22Rv1 (cell line): ENCODE data around the gene IGSF3.
"Not testable (repeated sequence)": the region's sequence is repeated elsewhere in the genome, so short reads cannot be mapped to it uniquely, and the experiment has no call there.

Source experiments
- ZFX ChIP-seq: fragments of 450-650 bp; IDR thresholded peaks from 2 replicates; pipeline ENCODE4 v1.6.1; 2017; ENCODE audit warnings: antibody characterized with exemption, borderline replicate concordance
- TF ChIP-seq, protein P1 (sequence below): fragments of 450-650 bp; IDR thresholded peaks from 2 replicates; pipeline ENCODE4 v1.5.1; 2017; ENCODE audit warnings: mild to moderate bottlenecking

DNA sequence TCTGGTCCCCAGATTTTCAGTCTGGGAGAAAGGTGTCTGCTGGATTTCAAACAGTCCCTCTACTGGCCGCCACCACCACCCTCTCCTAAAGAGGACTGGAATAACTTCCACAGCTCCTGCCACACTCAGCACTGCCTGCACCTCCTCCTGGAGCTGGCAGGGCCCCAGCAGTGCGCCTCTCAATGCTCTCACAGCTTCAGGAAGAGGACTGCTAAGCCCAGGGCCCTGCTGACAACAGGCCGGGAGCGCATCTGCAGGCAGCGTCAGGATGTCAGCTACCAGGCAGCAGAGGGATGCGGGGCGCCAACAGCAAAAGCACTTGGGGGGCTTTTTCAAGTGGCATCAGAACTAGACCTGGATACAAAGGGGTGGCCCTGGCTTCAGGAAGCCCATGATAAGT, 40.2 kb downstream of the IGSF3 start:
- TF ChIP-seq, protein P1, sequence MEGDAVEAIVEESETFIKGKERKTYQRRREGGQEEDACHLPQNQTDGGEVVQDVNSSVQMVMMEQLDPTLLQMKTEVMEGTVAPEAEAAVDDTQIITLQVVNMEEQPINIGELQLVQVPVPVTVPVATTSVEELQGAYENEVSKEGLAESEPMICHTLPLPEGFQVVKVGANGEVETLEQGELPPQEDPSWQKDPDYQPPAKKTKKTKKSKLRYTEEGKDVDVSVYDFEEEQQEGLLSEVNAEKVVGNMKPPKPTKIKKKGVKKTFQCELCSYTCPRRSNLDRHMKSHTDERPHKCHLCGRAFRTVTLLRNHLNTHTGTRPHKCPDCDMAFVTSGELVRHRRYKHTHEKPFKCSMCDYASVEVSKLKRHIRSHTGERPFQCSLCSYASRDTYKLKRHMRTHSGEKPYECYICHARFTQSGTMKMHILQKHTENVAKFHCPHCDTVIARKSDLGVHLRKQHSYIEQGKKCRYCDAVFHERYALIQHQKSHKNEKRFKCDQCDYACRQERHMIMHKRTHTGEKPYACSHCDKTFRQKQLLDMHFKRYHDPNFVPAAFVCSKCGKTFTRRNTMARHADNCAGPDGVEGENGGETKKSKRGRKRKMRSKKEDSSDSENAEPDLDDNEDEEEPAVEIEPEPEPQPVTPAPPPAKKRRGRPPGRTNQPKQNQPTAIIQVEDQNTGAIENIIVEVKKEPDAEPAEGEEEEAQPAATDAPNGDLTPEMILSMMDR: not testable (repeated sequence)
- not testable (repeated sequence) for TF ChIP-seq ZFX
